Neural cell (in vitro differentiated cells): ENCODE measurements around the gene APOE. TPM values are rescaled to one million over a fixed set of nuclear protein-coding genes. Genes with fewer than 3 reads are reported as not detected.
"Not testable (repeated sequence)": the region's sequence is repeated elsewhere in the genome, so short reads cannot be mapped to it uniquely, and the experiment has no call there.

Experiments used
- H2AFZ ChIP-seq: fragments of 200-600, 300-800 bp; sonication (generic), shearing (Covaris generic); 2 replicates; pipeline ENCODE4 v1.6.0; 2014; ENCODE audit warnings: low read depth, mild to moderate bottlenecking, antibody characterized with exemption, low read length, moderate library complexity
- H3F3A ChIP-seq: fragments of 200-600 bp; shearing (Covaris generic); 2 replicates; pipeline ENCODE4 v1.6.1; 2016; ENCODE audit warnings: mild to moderate bottlenecking, moderate library complexity, mixed read lengths, antibody characterized with exemption, low read length; ENCODE audit not compliant: insufficient read depth, poor library complexity, severe bottlenecking
- H3K27ac ChIP-seq: fragments of 200-600, 300-800 bp; sonication (generic), shearing (Covaris generic); 2 replicates; pipeline ENCODE4 v1.5.1; 2014; ENCODE audit warnings: mild to moderate bottlenecking, low read length, moderate library complexity
- H3K27me3 ChIP-seq: fragments of 300-800, 200-600 bp; sonication (generic), shearing (Covaris generic); 2 replicates; pipeline ENCODE4 v1.6.0; 2014; ENCODE audit warnings: mild to moderate bottlenecking, low read depth, low read length, moderate library complexity; ENCODE audit not compliant: insufficient read depth
- H3K36me3 ChIP-seq: fragments of 300-800, 200-600 bp; sonication (generic), shearing (Covaris generic); 2 replicates; pipeline ENCODE4 v1.5.1; 2014; ENCODE audit warnings: mild to moderate bottlenecking, antibody characterized with exemption, low read length, moderate library complexity; ENCODE audit not compliant: insufficient read depth
- H3K4me2 ChIP-seq: fragments of 300-800, 200-600 bp; sonication (generic), shearing (Covaris generic); 2 replicates; pipeline ENCODE4 v1.6.0; 2014; ENCODE audit warnings: mild to moderate bottlenecking, low read length
- H3K4me3 ChIP-seq: fragments of 300-800, 200-600 bp; sonication (generic), shearing (Covaris generic); 2 replicates; pipeline ENCODE4 v1.5.1; 2014; ENCODE audit warnings: mild to moderate bottlenecking, low read length, moderate library complexity
- H3K79me2 ChIP-seq: fragments of 200-600 bp; shearing (Covaris generic); replicated peaks from 2 replicates; pipeline ENCODE4 v1.6.0; 2014; ENCODE audit warnings: mild to moderate bottlenecking, low read length, moderate library complexity; ENCODE audit not compliant: insufficient read depth
- H3K9ac ChIP-seq: fragments of 300-800, 200-600 bp; sonication (generic), shearing (Covaris generic); 2 replicates; pipeline ENCODE4 v1.6.1; 2016; ENCODE audit warnings: mild to moderate bottlenecking, low read length, mixed read lengths
- H3K9me2 ChIP-seq: fragments of 200-600 bp; shearing (Covaris generic); 2 replicates; pipeline ENCODE4 v1.6.1; 2016; ENCODE audit warnings: mild to moderate bottlenecking, low read length, mixed read lengths; ENCODE audit not compliant: insufficient read depth
- H3K9me3 ChIP-seq: fragments of 200-600, 300-800 bp; sonication (generic), shearing (Covaris generic); 2 replicates; pipeline ENCODE4 v1.6.1; 2016; ENCODE audit warnings: mild to moderate bottlenecking, mixed run types, low read length, moderate library complexity, mixed read lengths
- H4K20me1 ChIP-seq: fragments of 200-600 bp; shearing (Covaris generic); 2 replicates; pipeline ENCODE4 v1.6.1; 2016; ENCODE audit warnings: mild to moderate bottlenecking, mixed run types; ENCODE audit not compliant: insufficient read depth
- EP300 ChIP-seq: fragments of 450-650 bp; conservative IDR thresholded peaks from 2 replicates; pipeline ENCODE4 v1.6.1; 2014; ENCODE audit warnings: antibody characterized with exemption, mild to moderate bottlenecking, moderate library complexity; ENCODE audit not compliant: poor library complexity, severe bottlenecking
- EZH2 ChIP-seq: fragments of 200-600, 300-800 bp; shearing (Covaris generic), sonication (generic); IDR thresholded peaks from 2 replicates; pipeline ENCODE4 v1.6.1; 2014; ENCODE audit warnings: antibody characterized with exemption, low read length, borderline replicate concordance, mild to moderate bottlenecking; ENCODE audit not compliant: insufficient read depth, poor library complexity, severe bottlenecking
- MXI1 ChIP-seq: fragments of 450-650 bp; conservative IDR thresholded peaks from 2 replicates; pipeline ENCODE4 v1.6.1; 2014; ENCODE audit warnings: antibody characterized with exemption, mild to moderate bottlenecking; ENCODE audit not compliant: poor library complexity, severe bottlenecking
- POLR2AphosphoS5 ChIP-seq: IDR thresholded peaks from 2 replicates; pipeline ENCODE4 v1.6.1; 2012
- RAD21 ChIP-seq: fragments of 450-650 bp; conservative IDR thresholded peaks from 2 replicates; pipeline ENCODE4 v1.6.1; 2014; ENCODE audit warnings: antibody characterized with exemption, mild to moderate bottlenecking, moderate library complexity
- SMC3 ChIP-seq: fragments of 450-650 bp; conservative IDR thresholded peaks from 2 replicates; pipeline ENCODE4 v1.6.1; 2014; ENCODE audit warnings: antibody characterized with exemption, mild to moderate bottlenecking, moderate library complexity; ENCODE audit not compliant: poor library complexity
- TAF1 ChIP-seq: IDR thresholded peaks from 2 replicates; pipeline ENCODE4 v1.6.1; 2012; ENCODE audit warnings: low read depth
- polyA plus RNA-seq: library from polyadenylated mRNA; depleted of rRNA; stranded (reverse); fragments of >200 nt; gene quantifications from 2 replicates; pipeline ENCODE4 v1.2.3, GENCODE V29; 2014
- TF ChIP-seq, protein P1 (sequence below): fragments of 450-650 bp; IDR thresholded peaks from 2 replicates; pipeline ENCODE4 v1.5.1; 2014; ENCODE audit warnings: antibody characterized with exemption, mild to moderate bottlenecking, moderate library complexity; ENCODE audit not compliant: poor library complexity, severe bottlenecking
- TF ChIP-seq, protein P2 (sequence below): IDR thresholded peaks from 2 replicates; pipeline ENCODE4 v1.6.1; 2012; ENCODE audit warnings: borderline replicate concordance

APOE gene
- polyA plus RNA-seq, 1 donor from 2014 or later: 8.7 TPM

DNA sequence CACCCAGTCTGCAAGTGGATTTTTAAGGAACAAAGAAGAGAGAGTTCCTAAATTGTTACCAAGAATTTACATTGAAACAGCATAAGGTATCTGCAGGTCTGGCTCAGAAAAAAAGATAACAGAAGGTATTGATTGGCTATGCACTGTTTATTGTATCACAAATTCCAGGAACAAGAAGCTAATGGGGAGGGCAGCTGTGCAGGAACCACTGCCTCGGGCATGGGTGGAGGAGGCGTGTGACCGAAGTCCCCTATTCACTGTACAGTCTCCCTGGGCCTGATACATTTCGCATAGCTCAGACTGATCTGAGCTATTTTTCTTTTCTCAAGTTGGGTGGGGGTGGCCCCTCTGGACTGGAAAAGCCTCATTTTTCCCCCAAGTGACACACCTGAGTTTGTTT lies 47.8 kb upstream of the APOE start:
- TF ChIP-seq RAD21 (no peak), POLR2AphosphoS5 (no peak), MXI1 (no peak), TAF1 (no peak)
- TF ChIP-seq, protein P1, sequence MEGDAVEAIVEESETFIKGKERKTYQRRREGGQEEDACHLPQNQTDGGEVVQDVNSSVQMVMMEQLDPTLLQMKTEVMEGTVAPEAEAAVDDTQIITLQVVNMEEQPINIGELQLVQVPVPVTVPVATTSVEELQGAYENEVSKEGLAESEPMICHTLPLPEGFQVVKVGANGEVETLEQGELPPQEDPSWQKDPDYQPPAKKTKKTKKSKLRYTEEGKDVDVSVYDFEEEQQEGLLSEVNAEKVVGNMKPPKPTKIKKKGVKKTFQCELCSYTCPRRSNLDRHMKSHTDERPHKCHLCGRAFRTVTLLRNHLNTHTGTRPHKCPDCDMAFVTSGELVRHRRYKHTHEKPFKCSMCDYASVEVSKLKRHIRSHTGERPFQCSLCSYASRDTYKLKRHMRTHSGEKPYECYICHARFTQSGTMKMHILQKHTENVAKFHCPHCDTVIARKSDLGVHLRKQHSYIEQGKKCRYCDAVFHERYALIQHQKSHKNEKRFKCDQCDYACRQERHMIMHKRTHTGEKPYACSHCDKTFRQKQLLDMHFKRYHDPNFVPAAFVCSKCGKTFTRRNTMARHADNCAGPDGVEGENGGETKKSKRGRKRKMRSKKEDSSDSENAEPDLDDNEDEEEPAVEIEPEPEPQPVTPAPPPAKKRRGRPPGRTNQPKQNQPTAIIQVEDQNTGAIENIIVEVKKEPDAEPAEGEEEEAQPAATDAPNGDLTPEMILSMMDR: no peak
- H3K9ac ChIP-seq: no peak overlapping the region
- H3F3A ChIP-seq: no peaks in the 10 kb centered on the region
- no peak overlapping the region for H2AFZ ChIP-seq
- no peaks in the 10 kb centered on the region for H3K9me3 ChIP-seq
- H4K20me1 ChIP-seq: no peaks in the 10 kb centered on the region
- no peak overlapping the region for H3K4me2 ChIP-seq
- H3K9me2 ChIP-seq: no peaks in the 10 kb centered on the region
- H3K4me3 ChIP-seq: no peak overlapping the region
- no peaks in the 10 kb centered on the region for H3K36me3 ChIP-seq
- no peak overlapping the region for H3K27ac ChIP-seq
- peaks cover 13% of the 10 kb centered on the region for H3K79me2 ChIP-seq
- H3K27me3 ChIP-seq: no peaks in the 10 kb centered on the region

DNA sequence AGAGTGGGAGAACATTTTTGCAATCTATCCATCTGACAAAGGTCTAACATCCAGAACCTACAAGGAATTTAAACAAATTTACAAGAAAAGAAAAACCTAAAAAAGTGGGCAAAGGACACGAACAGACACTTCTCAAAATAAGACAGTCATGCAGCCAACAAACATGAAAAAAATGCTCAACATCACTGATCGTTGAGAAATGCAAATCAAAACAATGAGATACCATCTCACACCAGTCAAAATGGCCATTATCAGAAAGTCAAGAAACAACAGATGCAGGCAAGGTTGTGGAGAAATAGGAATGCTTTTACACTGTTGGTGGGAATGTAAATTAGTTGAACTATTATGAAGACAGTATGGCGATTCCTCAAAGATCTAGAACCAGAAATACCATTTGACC lies 44.0 kb upstream of the APOE start:
- H3K27ac ChIP-seq, H3K27me3 ChIP-seq, H3K79me2 ChIP-seq, H3K9me3 ChIP-seq, H2AFZ ChIP-seq, H3K9ac ChIP-seq, H3K4me2 ChIP-seq, H3K9me2 ChIP-seq, H3F3A ChIP-seq, H3K36me3 ChIP-seq, H4K20me1 ChIP-seq, H3K4me3 ChIP-seq: not testable (repeated sequence)

DNA sequence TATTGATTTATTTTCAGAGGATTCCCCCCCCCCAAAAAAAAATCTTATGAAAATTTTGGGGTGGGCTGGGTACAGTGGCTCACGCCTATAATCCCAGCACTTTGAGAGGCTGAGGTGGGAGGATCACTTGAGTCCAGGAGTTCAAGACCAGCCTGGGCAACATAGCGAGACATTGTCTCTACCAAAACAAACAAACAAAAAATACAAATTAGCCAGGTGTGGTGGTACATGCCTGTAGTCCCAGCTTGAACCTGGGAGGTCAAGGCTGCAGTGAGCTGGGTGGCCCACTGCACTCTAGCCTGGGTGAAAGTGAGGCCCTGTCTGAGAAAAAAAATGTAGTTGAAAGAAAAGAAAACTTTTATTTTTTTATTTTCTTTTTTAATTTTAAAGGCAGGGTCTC lies 41.6 kb upstream of the APOE start:
- Histone ChIP-seq H3K27ac (no peak overlapping the region), H3K9ac (no peak overlapping the region), H3K4me3 (no peak overlapping the region), H3K4me2 (no peak overlapping the region), H3K9me3 (no peaks in the 10 kb centered on the region), H3F3A (no peaks in the 10 kb centered on the region), H4K20me1 (no peaks in the 10 kb centered on the region), H2AFZ (no peak overlapping the region), H3K79me2 (no peaks in the 10 kb centered on the region), H3K36me3 (no peaks in the 10 kb centered on the region), H3K27me3 (no peaks in the 10 kb centered on the region), H3K9me2 (no peaks in the 10 kb centered on the region)
- TF ChIP-seq TAF1: no peak
- TF ChIP-seq EZH2: no peak
- TF ChIP-seq RAD21: no peak
- no peak for TF ChIP-seq EP300
- TF ChIP-seq SMC3: no peak
- TF ChIP-seq MXI1: no peak
- TF ChIP-seq, protein P2, sequence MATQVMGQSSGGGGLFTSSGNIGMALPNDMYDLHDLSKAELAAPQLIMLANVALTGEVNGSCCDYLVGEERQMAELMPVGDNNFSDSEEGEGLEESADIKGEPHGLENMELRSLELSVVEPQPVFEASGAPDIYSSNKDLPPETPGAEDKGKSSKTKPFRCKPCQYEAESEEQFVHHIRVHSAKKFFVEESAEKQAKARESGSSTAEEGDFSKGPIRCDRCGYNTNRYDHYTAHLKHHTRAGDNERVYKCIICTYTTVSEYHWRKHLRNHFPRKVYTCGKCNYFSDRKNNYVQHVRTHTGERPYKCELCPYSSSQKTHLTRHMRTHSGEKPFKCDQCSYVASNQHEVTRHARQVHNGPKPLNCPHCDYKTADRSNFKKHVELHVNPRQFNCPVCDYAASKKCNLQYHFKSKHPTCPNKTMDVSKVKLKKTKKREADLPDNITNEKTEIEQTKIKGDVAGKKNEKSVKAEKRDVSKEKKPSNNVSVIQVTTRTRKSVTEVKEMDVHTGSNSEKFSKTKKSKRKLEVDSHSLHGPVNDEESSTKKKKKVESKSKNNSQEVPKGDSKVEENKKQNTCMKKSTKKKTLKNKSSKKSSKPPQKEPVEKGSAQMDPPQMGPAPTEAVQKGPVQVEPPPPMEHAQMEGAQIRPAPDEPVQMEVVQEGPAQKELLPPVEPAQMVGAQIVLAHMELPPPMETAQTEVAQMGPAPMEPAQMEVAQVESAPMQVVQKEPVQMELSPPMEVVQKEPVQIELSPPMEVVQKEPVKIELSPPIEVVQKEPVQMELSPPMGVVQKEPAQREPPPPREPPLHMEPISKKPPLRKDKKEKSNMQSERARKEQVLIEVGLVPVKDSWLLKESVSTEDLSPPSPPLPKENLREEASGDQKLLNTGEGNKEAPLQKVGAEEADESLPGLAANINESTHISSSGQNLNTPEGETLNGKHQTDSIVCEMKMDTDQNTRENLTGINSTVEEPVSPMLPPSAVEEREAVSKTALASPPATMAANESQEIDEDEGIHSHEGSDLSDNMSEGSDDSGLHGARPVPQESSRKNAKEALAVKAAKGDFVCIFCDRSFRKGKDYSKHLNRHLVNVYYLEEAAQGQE: no peak
- TF ChIP-seq, protein P1: no peak
- TF ChIP-seq POLR2AphosphoS5: no peak
